ENCODE measurements around the gene RALGAPA2. TPM values are rescaled to one million over a fixed set of nuclear protein-coding genes. Genes with fewer than 3 reads are reported as not detected.

Gene RALGAPA2
- total and polyA plus RNA-seq, 2 of the 13 experiments (the other 11 are each of a cell fraction or from before 2014, with no cell fraction given), result 13.8 to 17.7 TPM

DNA sequence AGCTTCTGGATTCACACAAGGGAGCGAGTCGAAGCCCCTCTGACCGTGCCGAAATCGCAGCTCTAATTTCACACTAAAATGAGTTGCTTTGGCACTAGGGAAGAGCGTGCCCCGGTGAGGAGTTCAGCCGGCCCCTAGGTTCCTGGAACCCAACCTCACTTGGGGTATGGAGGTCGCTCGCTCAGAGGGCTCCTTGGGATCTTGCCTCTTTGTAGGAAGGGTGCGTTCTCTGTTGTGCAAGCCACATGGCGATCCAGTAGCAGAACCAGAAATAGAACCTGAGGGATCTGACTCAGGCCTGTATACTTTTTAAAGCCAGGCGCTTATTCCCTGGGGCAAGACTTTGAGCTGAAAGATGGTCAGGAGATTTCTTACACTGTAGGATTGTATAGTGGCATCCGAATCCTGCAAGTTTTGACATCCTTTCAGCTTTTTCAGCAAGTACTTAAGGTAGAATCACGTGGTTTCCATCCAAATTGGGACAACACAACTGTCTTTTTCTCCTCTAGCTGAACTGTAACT, 861 bp upstream of the RALGAPA2 start (continued):
- TF ChIP-seq EZH2 (conservative IDR thresholded peaks at IDR 0.05; ENCODE audit: low read depth, low read length) (no peak), ZSCAN20 (CRISPR knock-in tag; IDR thresholded peaks at IDR 0.05; ENCODE audit: borderline replicate concordance) (0 out of 2 replicates have a peak, but pooled peaks have one; percentile 86), FOXK2 (IDR thresholded peaks at IDR 0.05) (no peak), TBX2 (CRISPR knock-in tag; IDR thresholded peaks at IDR 0.05; ENCODE audit: borderline replicate concordance) (no peak), ZNF788 (CRISPR knock-in tag; IDR thresholded peaks at IDR 0.05; ENCODE audit: borderline replicate concordance) (no peak; the same call in 1 of the 2 replicates), NCOA5 (CRISPR knock-in tag; IDR thresholded peaks at IDR 0.05) (no peak), ZNF274 (CRISPR knock-in tag; IDR thresholded peaks at IDR 0.05) (no peak), POLR2AphosphoS2 (IDR thresholded peaks at IDR 0.05; ENCODE audit: low read depth, low read length) (no peak), KLF9 (CRISPR knock-in tag; IDR thresholded peaks at IDR 0.05; ENCODE audit: low read depth) (no peak; the same call in 1 of the 2 replicates), TEAD2 (CRISPR knock-in tag; IDR thresholded peaks at IDR 0.05) (0 out of 2 replicates have a peak, but pooled peaks have one; percentile 57), ZNF598 (CRISPR knock-in tag; IDR thresholded peaks at IDR 0.05; ENCODE audit: borderline replicate concordance) (0 out of 2 replicates have a peak, but pooled peaks have one; percentile 13), ZNF678 (CRISPR knock-in tag; IDR thresholded peaks at IDR 0.05) (no peak), ZMYM4 (CRISPR knock-in tag; IDR thresholded peaks at IDR 0.05) (0 out of 2 replicates have a peak, but pooled peaks have one; percentile 7), ZNF737 (CRISPR knock-in tag; IDR thresholded peaks at IDR 0.05; ENCODE audit: borderline replicate concordance) (no peak), MED8 (CRISPR knock-in tag; IDR thresholded peaks at IDR 0.05; ENCODE audit: insufficient replicate concordance) (no peak), ZNF367 (CRISPR knock-in tag; IDR thresholded peaks at IDR 0.05; ENCODE audit: borderline replicate concordance) (no peak), JUN (CRISPR knock-in tag; IDR thresholded peaks at IDR 0.05) (no peak), SRSF1 (optimal IDR thresholded peaks at IDR 0.05; ENCODE audit: low read depth, low read length) (no peak), NFIB (CRISPR knock-in tag; IDR thresholded peaks at IDR 0.05; ENCODE audit: borderline replicate concordance) (no peak), ZNF225 (CRISPR knock-in tag; IDR thresholded peaks at IDR 0.05) (no peak)
- TF ChIP-seq, protein P1, sequence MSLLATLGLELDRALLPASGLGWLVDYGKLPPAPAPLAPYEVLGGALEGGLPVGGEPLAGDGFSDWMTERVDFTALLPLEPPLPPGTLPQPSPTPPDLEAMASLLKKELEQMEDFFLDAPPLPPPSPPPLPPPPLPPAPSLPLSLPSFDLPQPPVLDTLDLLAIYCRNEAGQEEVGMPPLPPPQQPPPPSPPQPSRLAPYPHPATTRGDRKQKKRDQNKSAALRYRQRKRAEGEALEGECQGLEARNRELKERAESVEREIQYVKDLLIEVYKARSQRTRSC (CRISPR knock-in tag; IDR thresholded peaks at IDR 0.05; ENCODE audit: low read depth), result no peak
- TF ChIP-seq, protein P2, sequence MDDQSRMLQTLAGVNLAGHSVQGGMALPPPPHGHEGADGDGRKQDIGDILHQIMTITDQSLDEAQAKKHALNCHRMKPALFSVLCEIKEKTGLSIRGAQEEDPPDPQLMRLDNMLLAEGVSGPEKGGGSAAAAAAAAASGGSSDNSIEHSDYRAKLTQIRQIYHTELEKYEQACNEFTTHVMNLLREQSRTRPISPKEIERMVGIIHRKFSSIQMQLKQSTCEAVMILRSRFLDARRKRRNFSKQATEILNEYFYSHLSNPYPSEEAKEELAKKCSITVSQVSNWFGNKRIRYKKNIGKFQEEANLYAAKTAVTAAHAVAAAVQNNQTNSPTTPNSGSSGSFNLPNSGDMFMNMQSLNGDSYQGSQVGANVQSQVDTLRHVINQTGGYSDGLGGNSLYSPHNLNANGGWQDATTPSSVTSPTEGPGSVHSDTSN (CRISPR knock-in tag; IDR thresholded peaks at IDR 0.05; ENCODE audit: borderline replicate concordance), result 0 out of 2 replicates have a peak, but pooled peaks have one; percentile 49
- TF ChIP-seq, protein P3, sequence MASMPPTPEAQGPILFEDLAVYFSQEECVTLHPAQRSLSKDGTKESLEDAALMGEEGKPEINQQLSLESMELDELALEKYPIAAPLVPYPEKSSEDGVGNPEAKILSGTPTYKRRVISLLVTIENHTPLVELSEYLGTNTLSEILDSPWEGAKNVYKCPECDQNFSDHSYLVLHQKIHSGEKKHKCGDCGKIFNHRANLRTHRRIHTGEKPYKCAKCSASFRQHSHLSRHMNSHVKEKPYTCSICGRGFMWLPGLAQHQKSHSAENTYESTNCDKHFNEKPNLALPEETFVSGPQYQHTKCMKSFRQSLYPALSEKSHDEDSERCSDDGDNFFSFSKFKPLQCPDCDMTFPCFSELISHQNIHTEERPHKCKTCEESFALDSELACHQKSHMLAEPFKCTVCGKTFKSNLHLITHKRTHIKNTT (CRISPR knock-in tag; IDR thresholded peaks at IDR 0.05), result no peak

Data from HepG2 (cell line).